ENCODE measurements around the gene CDON.

CDON gene

GRCh38 chr11:125976156-125976555 lies 86.5 kb downstream of the CDON start:
- Mint-ChIP-seq H3K36me3 (ENCODE audit: low read depth) (peaks cover 62% of the 10 kb centered on the region), H3K9me3 (no peaks in the 10 kb centered on the region), H3K27me3 (ENCODE audit: low read depth) (no peaks in the 10 kb centered on the region), H3K4me3 (no peak overlapping the region), H3K27ac (no peak overlapping the region), H3K4me1 (peaks cover 21% of the 10 kb centered on the region)
- TF ChIP-seq CTCF (IDR thresholded peaks at IDR 0.05; ENCODE audit: unreplicated experiment in 3 of 3): no peak

GRCh38 chr11:125975634-125976033 lies 87.0 kb downstream of the CDON start:
- H3K27me3 Mint-ChIP-seq (ENCODE audit: low read depth): no peaks in the 10 kb centered on the region

GRCh38 chr11:125974284-125974683 lies 88.4 kb downstream of the CDON start:
- no peaks in the 10 kb centered on the region for H3K27me3 Mint-ChIP-seq (ENCODE audit: low read depth)
- H3K4me1 Mint-ChIP-seq: peaks cover 19% of the 10 kb centered on the region
- H3K27ac Mint-ChIP-seq: no peak overlapping the region
- no peak overlapping the region for H3K4me3 Mint-ChIP-seq
- TF ChIP-seq CTCF (IDR thresholded peaks at IDR 0.05; ENCODE audit: unreplicated experiment in 3 of 3): no peak
- peaks cover 69% of the 10 kb centered on the region for H3K36me3 Mint-ChIP-seq (ENCODE audit: low read depth)
- H3K9me3 Mint-ChIP-seq: no peaks in the 10 kb centered on the region

More at GRCh38 chr11:125975634-125976033, 87.0 kb downstream of the CDON start:
- Mint-ChIP-seq H3K9me3 (no peaks in the 10 kb centered on the region), H3K36me3 (ENCODE audit: low read depth) (peaks cover 59% of the 10 kb centered on the region), H3K4me1 (peaks cover 21% of the 10 kb centered on the region), H3K4me3 (no peak overlapping the region), H3K27ac (no peak overlapping the region)
- no peak for TF ChIP-seq CTCF (IDR thresholded peaks at IDR 0.05; ENCODE audit: unreplicated experiment in 3 of 3)

- Mint-ChIP-seq H3K4me3 (no peak overlapping the region), H3K27ac (peak overlapping the region; percentile 6 to 41 (median 29)), H3K36me3 (ENCODE audit: low read depth) (peaks cover 59% of the 10 kb centered on the region), H3K9me3 (no peaks in the 10 kb centered on the region), H3K27me3 (ENCODE audit: low read depth) (no peaks in the 10 kb centered on the region), H3K4me1 (peaks cover 10% of the 10 kb centered on the region)
- TF ChIP-seq CTCF (IDR thresholded peaks at IDR 0.05; ENCODE audit: unreplicated experiment in 3 of 3): peak in 1 of 3 experiments; percentile 17
Observed at GRCh38 chr11:125971618-125972017, 91.0 kb downstream of the CDON start.

GRCh38 chr11:125968354-125968753 lies 94.3 kb downstream of the CDON start:
- TF ChIP-seq CTCF (IDR thresholded peaks at IDR 0.05; ENCODE audit: unreplicated experiment in 3 of 3): no peak
- Mint-ChIP-seq H3K27ac (no peak overlapping the region), H3K27me3 (ENCODE audit: low read depth) (no peaks in the 10 kb centered on the region), H3K36me3 (ENCODE audit: low read depth) (peaks cover 76% of the 10 kb centered on the region), H3K9me3 (no peaks in the 10 kb centered on the region), H3K4me1 (peaks cover 10% of the 10 kb centered on the region), H3K4me3 (no peak overlapping the region)

- H3K27me3 Mint-ChIP-seq (ENCODE audit: low read depth): no peaks in the 10 kb centered on the region
- H3K36me3 Mint-ChIP-seq (ENCODE audit: low read depth): peaks cover 78% of the 10 kb centered on the region
- H3K4me1 Mint-ChIP-seq: peaks cover 10% of the 10 kb centered on the region
- peaks cover 5% of the 10 kb centered on the region for H3K9me3 Mint-ChIP-seq
- no peak for TF ChIP-seq CTCF (IDR thresholded peaks at IDR 0.05; ENCODE audit: unreplicated experiment in 3 of 3)
- no peak overlapping the region for H3K27ac Mint-ChIP-seq
- no peak overlapping the region for H3K4me3 Mint-ChIP-seq
Observed at GRCh38 chr11:125967515-125967914, 95.2 kb downstream of the CDON start.

All from nephron (organoid).